Hair follicle dermal papilla cell (primary cell): ENCODE data around the gene GUCD1. TPM values are rescaled to one million over a fixed set of nuclear protein-coding genes. Genes with fewer than 3 reads are reported as not detected.

Source experiments
- total RNA-seq: library from RNA; depleted of rRNA; stranded (reverse); fragments of >200 nt; gene quantifications from 2 replicates; pipeline ENCODE4 v1.2.3, GENCODE V29; 2012

GUCD1 gene
- 161 and 191 TPM in 2 replicates for total RNA-seq

GRCh38 chr22:24554313-24555164, at the start of gene GUCD1:
TSS of gene GUCD1 (minus strand) at chr22:24555138. CDS start at chr22:24554991, 147 bp downstream.

DNA sequence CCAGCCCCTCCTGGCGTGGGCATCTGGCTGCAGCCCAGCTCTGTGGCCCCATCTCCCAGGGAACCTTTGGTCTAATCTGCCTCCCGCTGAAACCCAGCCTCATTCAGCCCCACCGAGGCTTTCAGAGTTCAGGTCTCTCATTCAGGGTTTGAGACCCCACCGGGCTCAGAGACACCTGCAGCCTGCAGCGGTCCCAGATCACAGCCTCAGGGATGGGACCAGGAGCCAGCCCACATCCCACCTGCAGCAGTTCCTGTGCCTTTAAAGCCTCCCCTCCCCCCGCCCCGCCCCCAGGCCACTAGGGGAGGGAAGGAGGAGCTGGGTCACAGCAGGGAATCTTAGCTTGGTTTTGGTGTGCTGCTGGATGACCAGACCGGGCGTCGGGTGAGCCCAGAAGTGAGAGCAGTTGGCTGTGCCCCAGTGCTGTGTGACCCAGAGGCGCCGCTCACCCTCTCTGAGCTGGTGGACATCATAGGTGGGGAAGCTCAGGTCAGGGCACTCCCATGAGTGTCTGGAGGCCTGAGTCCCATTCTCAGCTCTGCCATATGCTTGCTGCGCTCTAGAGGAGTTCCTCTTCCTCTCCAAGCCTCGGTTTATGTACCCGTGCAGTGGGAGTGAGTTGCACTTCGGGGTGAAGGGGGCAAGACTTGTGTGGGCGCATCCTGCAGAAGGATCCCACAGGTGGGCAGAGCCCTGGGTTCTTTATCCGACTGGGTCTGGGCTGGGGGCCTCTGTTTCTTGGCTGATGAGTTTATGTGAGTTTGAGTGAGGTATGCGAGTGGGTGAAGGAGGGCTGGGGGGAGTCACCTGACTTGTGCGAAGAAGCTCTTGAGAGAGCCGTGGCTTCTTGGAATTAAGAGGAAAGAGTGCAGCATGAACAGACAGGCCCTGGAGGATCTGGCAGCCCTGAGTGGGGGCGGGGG, 48.2 kb upstream of the GUCD1 start, which contains the start of gene GGT1:
Gene GGT1, plus strand, starts transcription at position 347 of the 923 bp plus-strand sequence. CDS start 7,889 bp downstream, outside the sequence.

GRCh38 chr22:24592851-24593558, 38.1 kb upstream of the GUCD1 start, which contains the start of gene LRRC75B:
TSS of gene LRRC75B (minus strand) at chr22:24593073. CDS start at chr22:24593039, 34 bp downstream.

DNA sequence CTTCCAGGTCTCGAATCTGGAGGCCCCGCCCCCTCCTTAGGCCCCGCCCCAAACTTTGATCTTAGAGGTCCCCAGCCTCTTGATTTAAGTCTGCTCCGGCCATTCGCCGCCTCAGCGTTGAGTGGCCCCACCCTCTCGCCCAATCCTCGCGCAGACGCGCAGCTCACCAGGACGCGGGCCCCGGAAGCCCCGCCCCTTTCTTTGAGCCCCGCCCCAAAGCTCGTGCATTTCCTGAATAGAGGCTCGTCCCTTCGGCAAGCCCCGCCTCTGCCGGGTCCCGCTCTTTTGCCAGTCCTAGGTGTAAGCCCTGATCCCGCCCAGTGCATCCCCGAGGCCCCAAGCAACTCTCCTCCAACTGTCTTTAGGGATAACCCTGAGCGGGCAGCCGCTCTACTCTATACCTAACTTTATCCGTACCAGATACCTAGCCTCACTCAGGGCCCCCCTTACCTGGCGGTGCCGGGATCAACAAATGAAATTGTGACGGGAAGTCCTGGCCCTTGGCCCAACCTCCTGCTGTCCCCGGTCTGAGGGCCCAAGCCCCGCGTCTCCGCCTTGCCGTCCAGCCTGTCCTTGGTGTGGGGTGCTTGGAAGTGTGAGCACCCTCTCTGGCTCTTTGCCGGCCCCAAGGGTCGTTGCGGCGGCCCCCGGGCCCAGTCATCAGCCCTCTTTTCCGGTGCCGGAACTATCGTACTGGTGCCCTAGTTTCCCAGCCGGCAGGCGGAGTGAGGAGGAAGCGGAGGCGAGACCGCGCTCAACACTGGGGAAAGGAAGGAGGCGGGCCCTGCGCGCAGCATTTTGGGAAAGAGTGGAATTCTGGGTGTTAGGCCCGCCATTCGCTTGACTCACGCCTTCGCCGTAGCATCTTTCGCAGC, 464 bp upstream of the GUCD1 start, which contains the start of gene SNRPD3:
Gene SNRPD3, plus strand, starts transcription at position 835 of the 875 bp plus-strand sequence. CDS start 1,676 bp downstream, outside the sequence.

DNA sequence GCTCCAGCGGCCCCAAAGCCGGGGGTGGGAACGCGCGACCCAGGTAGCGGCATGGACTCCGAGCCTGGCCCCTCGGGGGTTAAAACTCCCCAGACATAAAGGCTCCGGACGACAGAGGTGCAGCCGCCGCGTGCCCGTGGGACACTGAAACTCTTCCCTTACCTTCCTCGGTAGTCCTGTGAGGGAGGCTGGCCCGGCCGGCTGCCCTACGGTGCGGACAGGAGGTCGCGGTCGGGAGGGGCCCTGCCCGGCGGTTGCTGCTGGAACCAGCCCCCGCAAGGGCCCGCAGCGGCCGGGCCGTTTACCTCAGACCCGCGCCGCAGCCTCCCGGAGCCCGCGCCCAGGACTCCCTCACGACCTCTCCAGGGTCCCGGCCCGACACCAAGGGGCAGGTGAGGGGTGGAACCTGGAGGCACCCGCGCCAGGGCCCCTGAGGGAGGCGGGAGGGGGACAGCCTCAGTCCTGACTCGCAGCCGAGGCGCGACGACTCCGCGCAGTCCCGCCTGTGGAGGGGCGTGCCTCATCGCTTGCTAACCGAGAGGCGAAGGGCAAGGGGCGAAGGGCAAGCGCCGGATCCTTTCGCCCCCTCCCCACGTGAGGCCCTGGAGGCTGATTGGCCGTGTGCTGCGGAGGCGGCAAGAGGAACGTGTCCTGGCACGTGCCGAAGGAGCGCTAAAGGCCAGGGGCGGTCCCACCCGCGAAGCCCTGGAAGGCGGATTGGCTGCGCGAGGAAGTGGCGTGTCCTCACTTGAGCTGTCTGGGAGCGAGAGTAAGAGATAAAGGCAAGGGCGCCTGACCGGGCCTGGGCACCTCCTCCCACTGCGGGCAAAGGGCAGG, 60.2 kb downstream of the GUCD1 start, which contains the start of gene UPB1:
Gene UPB1, plus strand, starts transcription at position 805 of the 837 bp plus-strand sequence. CDS start 72 bp downstream, outside the sequence.

Other genes starting within 250 kb of the GUCD1 start
- gene ADORA2A, start 127.5 kb downstream of the GUCD1 start, total RNA-seq = 0.24 and 3.1 TPM in 2 replicates
- gene UPB1, start 59.8 kb downstream of the GUCD1 start, total RNA-seq = 0.16 TPM in 1 of 2 replicates, not detected in the other
- 53.7 and 62.1 TPM in 2 replicates for gene SNRPD3, start 861 bp upstream of the GUCD1 start, total RNA-seq
- 6.4 and 10.1 TPM in 2 replicates for gene LRRC75B, start 37.9 kb upstream of the GUCD1 start, total RNA-seq
- 1.1 and 1.9 TPM in 2 replicates for gene GGT1, start 48.1 kb upstream of the GUCD1 start, total RNA-seq
- gene PIWIL3, start 219.6 kb upstream of the GUCD1 start, total RNA-seq = not detected in 2 replicates